A673 (cell line): ENCODE measurements around the gene AKAP5. TPM values are rescaled to one million over a fixed set of nuclear protein-coding genes. Genes with fewer than 3 reads are reported as not detected.

Experiments used
- BruUV-seq: library from RNA; stranded (reverse); fragments of 400-500 nt; replicated peaks from 2 replicates; lab custom pipeline; 2021; lab: Mats Ljungman, UMichigan
- CTCF ChIA-PET: fragments of 300-600 bp; sonication (Branson Sonifier 250); formaldehyde crosslinking; loops from one replicate; lab custom pipeline; 2022; ENCODE audit warnings: antibody characterized with exemption; lab: Charles Lee
- POLR2A ChIA-PET: fragments of 300-600 bp; sonication (Branson Sonifier 250); formaldehyde crosslinking; loops from one replicate; lab custom pipeline; 2022; ENCODE audit warnings: antibody characterized with exemption; ENCODE audit not compliant: low non-redundant PET; lab: Charles Lee
- DNase-seq: peaks from one replicate; pipeline ENCODE4 v3.0.0-alpha.2; 2015; ENCODE audit warnings: low spot score
- H3K27ac ChIP-seq: fragments of 200-600 bp; sonication (generic); 2 replicates; pipeline ENCODE4 v1.5.1; 2016; ENCODE audit warnings: mixed run types, low read depth, mild to moderate bottlenecking, mixed read lengths, antibody characterized with exemption, low read length; ENCODE audit not compliant: poor library complexity, severe bottlenecking
- H3K27me3 ChIP-seq: fragments of 200-600 bp; sonication (generic); replicated peaks from 2 replicates; pipeline ENCODE4 v1.6.1; 2017; ENCODE audit warnings: mixed run types, low read depth, mild to moderate bottlenecking, mixed read lengths, antibody characterized with exemption, low read length; ENCODE audit not compliant: insufficient read depth, poor library complexity
- H3K36me3 ChIP-seq: fragments of 200-600 bp; sonication (generic); 2 replicates; pipeline ENCODE4 v1.6.1; 2016; ENCODE audit warnings: mixed run types, mild to moderate bottlenecking, mixed read lengths, antibody characterized with exemption, low read length; ENCODE audit not compliant: insufficient read depth, poor library complexity, severe bottlenecking
- H3K4me1 ChIP-seq: fragments of 200-600 bp; sonication (generic); 2 replicates; pipeline ENCODE4 v1.6.1; 2017; ENCODE audit warnings: mixed run types, mild to moderate bottlenecking, mixed read lengths, antibody characterized with exemption, low read length; ENCODE audit not compliant: insufficient read depth, poor library complexity, severe bottlenecking
- H3K4me3 ChIP-seq: fragments of 200-600 bp; sonication (generic); 2 replicates; pipeline ENCODE4 v1.5.1; 2016; ENCODE audit warnings: low read depth, mixed run types, mild to moderate bottlenecking, mixed read lengths, low read length; ENCODE audit not compliant: poor library complexity, severe bottlenecking
- H3K9me3 ChIP-seq: fragments of 200-600 bp; sonication (generic); 2 replicates; pipeline ENCODE4 v1.6.1; 2016; ENCODE audit warnings: mixed run types, low read depth, mild to moderate bottlenecking, mixed read lengths, antibody characterized with exemption, low read length; ENCODE audit not compliant: poor library complexity, severe bottlenecking
- CTCF ChIP-seq: fragments of 300-800, 200-600 bp; sonication (generic); conservative IDR thresholded peaks from 2 replicates; pipeline ENCODE4 v1.5.1; 2017; ENCODE audit warnings: low read depth, mild to moderate bottlenecking, antibody characterized with exemption, low read length, moderate library complexity, mixed read lengths
- EZH2 ChIP-seq: fragments of 200-600 bp; sonication (generic); IDR thresholded peaks from 2 replicates; pipeline ENCODE4 v1.6.1; 2017; ENCODE audit warnings: borderline replicate concordance, low read depth, mild to moderate bottlenecking, mixed read lengths, antibody characterized with exemption, low read length; ENCODE audit not compliant: poor library complexity, severe bottlenecking
- intact Hi-C: fragments of 100-400 bp; cut with micrococcal nuclease; formaldehyde crosslinking; loops from one replicate; pipeline ENCODE4 v1.10.0; 2022; ENCODE audit not compliant: unreplicated experiment
- total RNA-seq: library from RNA; stranded (reverse); gene quantifications from 2 replicates; pipeline ENCODE4 v1.2.3, GENCODE V29; 2021

Gene AKAP5
- total RNA-seq, 1 experiment from 2014 or later: 2.6 TPM

- BruUV-seq: no TSS peak
These were observed 37.7 kb downstream of the AKAP5 start for GRCh38 chr14:64502887-64503433.

GRCh38 chr14:64503434-64504309 is 38.4 kb downstream of the AKAP5 start, which contains the start of gene ZBTB25:
TSS of gene ZBTB25 (minus strand) at chr14:64503838. CDS start at chr14:64490533, 13,305 bp downstream.
- ChIA-PET POLR2A (interaction anchor here (0.7 kb wide), 1 partner anchor 135 kb away, joined by 3 read pairs; no protein-coding TSS in a partner anchor), CTCF (interaction anchor here (0.7 kb wide), 1 partner anchor 24 kb away, joined by 4 read pairs; no protein-coding TSS in a partner anchor)
- no peaks in the 10 kb centered on the region for H3K27me3 ChIP-seq
- peak; percentile 98 for DNase-seq
- peak within 1 kb of the TSS; percentile 100 for H3K27ac ChIP-seq
- intact Hi-C loops: no loop called here
- TF ChIP-seq CTCF (no peak), EZH2 (no peak)
- peaks cover 4% of the 10 kb centered on the region for H3K36me3 ChIP-seq
- no peaks in the 10 kb centered on the region for H3K9me3 ChIP-seq
- H3K4me3 ChIP-seq: peak within 1 kb of the TSS; percentile 87
- peaks cover 31% of the 10 kb centered on the region for H3K4me1 ChIP-seq
- no TSS peak for BruUV-seq

More at GRCh38 chr14:64502887-64503433, 37.7 kb downstream of the AKAP5 start:
- peak overlapping the region; percentile 100 for H3K27ac ChIP-seq
- TF ChIP-seq EZH2 (no peak), CTCF (no peak)
- ChIA-PET POLR2A (no interaction called here), CTCF (no interaction called here)
- DNase-seq: no peak
- H3K36me3 ChIP-seq: peaks cover 4% of the 10 kb centered on the region
- no peaks in the 10 kb centered on the region for H3K27me3 ChIP-seq
- H3K4me1 ChIP-seq: peaks cover 31% of the 10 kb centered on the region
- no peaks in the 10 kb centered on the region for H3K9me3 ChIP-seq
- intact Hi-C loops: no loop called here
- H3K4me3 ChIP-seq: peak overlapping the region; percentile 87

- CTCF ChIA-PET: interaction anchor here (0.7 kb wide), 1 partner anchor 24 kb away, joined by 4 read pairs; no protein-coding TSS in a partner anchor
- BruUV-seq: no TSS peak
- no peaks in the 10 kb centered on the region for H3K9me3 ChIP-seq
- DNase-seq: peak; percentile 93
- intact Hi-C loops: no loop called here
- peak within 1 kb of the TSS; percentile 87 for H3K4me3 ChIP-seq
- peaks cover 31% of the 10 kb centered on the region for H3K4me1 ChIP-seq
- POLR2A ChIA-PET: interaction anchor here (0.7 kb wide), 1 partner anchor 134 kb away, joined by 3 read pairs; no protein-coding TSS in a partner anchor
- TF ChIP-seq CTCF (no peak), EZH2 (no peak)
- H3K27ac ChIP-seq: peak within 1 kb of the TSS; percentile 100
- H3K36me3 ChIP-seq: no peaks in the 10 kb centered on the region
- H3K27me3 ChIP-seq: no peaks in the 10 kb centered on the region
These were observed 39.1 kb downstream of the AKAP5 start, which contains the start of gene ZBTB1 for GRCh38 chr14:64504310-64504896. TSS of gene ZBTB1 (plus strand) at chr14:64504770. CDS start at chr14:64521505, 16,735 bp downstream.
